Fibroblast of peridontal ligament (primary cell): ENCODE measurements around the gene UPF3B.
"Not testable (repeated sequence)": the region's sequence is repeated elsewhere in the genome, so short reads cannot be mapped to it uniquely, and the experiment has no call there.

Source experiments
- DNase-seq: peaks from one replicate; pipeline ENCODE4 v3.0.0-alpha.2; 2010; ENCODE audit errors: extremely low read depth

The UPF3B gene

GRCh38 chrX:119852382-119853353 is at the start of gene UPF3B:
Gene UPF3B, minus strand, starts transcription at chrX:119852963. Its CDS starts 35 bp downstream, at chrX:119852928.
- DNase-seq = peak; percentile 96

DNA sequence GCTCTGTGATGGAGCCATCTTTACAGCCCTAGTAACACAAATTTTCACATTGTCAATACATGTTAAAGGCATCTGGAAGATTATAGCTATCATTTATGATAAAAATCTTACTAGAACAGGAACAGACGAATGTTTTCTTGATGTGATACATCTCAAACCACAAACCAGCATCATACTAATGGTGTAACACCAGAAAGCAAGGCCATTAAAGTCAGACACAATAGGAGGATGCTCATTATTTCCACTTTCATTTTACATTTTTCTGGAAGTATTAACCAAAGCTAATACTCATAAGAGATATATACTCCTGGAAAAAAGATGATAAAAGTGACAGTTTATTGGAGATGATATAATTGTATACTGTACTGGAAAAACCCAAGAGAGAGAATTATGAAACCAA is 48.2 kb upstream of the UPF3B start:
- DNase-seq = no peak

- DNase-seq = no peak
Observed at GRCh38 chrX:119899125-119899524, 46.4 kb upstream of the UPF3B start.

DNA sequence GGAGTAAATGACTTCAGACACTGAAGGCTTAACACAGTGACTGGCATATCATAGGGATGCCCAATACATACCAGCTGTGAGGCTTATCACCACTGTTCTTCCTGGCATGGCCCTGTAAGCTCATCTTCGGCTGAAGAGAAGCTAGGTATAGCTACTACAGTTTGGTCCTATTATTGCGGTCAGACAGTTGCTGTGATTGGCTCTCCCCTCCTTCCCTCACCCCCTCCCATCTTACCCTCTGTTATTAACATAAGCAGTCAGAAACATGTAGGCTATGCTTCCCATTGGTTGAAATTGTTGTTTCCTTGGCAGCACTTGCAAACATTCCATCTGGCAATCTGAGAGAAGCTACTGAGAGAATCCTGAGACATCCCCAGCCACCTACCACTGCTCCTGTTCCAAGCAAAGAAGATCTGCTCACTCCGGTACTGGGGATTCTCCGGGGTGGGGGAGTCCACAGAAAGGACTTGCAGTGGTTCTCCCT is 43.1 kb upstream of the UPF3B start, which contains the start of gene AKAP14:
TSS of gene AKAP14 (plus strand) at position 51 of the 484 bp plus-strand sequence. CDS start 7,331 bp downstream, outside the sequence.
- DNase-seq = no peak

DNA sequence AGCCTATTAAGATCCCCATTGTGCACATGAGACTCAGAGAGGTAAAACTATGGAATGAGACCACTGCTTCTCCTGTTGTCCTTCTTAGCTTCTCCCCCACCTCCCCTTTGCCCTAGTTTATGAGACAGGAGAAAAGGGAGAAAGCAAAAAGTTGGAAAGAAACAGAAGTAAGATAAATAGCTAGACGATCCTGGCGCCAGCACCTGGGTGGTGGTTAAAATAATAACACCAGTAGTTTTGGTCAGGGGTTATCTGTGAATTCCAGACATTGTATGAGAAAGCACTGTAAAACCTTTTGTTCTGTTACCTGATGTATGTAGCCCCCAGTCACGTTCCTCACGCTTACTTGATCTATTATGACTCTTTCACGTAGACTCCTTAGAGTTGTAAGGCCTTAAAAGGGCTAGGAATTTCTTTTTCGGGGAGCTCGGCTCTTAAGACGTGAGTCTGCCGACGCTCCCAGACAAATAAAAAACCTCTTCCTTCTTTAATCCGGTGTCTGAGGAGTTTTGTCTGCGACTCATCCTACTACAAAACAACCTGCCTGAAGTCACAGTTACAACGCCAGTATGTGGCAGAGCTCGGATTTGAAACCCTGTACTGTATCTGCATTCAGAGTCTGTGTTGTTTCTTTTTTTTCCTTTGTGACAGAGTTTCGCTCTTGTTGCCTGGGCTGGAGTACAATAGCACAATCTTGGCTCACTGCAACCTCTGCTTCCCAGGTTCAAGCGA is 39.4 kb upstream of the UPF3B start:
- DNase-seq = not testable (repeated sequence)

DNA sequence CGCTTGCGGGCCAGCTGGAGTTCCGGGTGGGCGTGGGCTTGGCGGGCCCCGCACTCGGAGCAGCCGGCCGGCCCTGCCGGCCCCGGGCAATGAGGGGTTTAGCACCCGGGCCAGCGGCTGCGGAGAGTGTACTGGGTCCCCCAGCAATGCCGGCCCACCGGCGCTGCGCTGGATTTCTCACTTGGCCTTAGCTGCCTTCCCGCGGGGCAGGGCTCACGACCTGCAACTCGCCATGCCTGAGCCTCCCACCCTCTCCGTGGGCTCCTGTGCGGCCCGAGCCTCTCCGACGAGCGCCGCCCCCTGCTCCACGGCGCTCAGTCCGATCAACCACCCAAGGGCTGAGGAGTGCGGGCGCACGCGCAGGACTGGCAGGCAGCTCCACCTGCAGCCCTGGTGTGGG is 37.9 kb upstream of the UPF3B start:
- not testable (repeated sequence) for DNase-seq

DNA sequence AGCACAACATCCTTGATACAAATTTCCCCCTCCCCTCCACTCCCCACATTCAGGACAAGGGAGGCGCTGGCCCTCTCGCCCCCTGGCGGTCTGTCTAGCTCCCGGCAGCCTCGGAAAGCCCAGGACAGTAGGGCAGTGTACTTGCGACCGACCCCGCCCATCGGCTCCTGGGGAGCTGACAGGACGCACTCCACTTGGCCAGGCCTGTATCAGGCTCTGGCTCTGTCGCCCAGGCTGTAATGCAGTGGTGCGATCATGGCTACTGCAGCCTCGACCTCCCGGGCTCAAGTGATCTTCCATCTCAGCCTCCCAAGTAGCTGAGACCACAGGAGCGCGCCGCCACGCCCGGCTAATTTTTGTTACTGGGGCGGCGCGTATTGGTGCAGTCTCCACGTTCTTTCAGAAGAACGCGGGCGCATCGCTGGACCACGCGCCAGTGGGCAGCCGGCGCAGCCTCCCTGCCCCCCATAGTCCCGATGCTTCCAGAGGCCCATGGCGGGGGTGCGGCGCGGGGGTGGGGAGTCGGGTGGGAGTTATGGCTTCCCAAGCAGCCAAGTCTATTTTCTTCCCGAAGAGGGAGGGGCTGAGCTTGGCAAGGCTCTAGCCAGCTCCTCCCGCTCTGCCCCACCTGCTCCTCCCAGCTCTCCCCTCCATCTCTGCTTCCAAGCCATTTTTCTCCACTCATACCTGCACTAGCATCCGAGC is 35.1 kb upstream of the UPF3B start:
- DNase-seq = peak; percentile 29

GRCh38 chrX:119885554-119886428 is 33.0 kb upstream of the UPF3B start:
- peak; percentile 24 for DNase-seq

GRCh38 chrX:119880552-119881437 is 28.0 kb upstream of the UPF3B start:
- DNase-seq = peak; percentile 61

DNA sequence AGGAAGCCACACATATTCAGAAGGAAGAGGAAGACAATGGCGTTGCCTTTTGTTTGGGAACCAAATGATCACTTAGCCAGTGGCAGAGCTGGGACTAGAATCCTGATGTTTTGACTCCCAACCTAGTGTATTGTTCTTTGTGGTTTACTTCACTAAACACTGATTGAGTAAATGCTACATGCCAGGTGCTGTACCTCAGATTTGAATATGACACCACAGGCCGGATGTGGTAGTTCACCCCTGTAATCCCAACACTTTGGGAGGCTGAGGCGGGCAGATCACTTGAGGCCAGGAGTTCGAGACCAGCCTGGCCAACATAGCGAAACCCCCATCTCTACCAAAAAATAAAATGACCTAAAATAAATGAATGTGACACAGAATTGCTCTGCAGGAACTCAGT is 27.3 kb upstream of the UPF3B start:
- no peak for DNase-seq

DNA sequence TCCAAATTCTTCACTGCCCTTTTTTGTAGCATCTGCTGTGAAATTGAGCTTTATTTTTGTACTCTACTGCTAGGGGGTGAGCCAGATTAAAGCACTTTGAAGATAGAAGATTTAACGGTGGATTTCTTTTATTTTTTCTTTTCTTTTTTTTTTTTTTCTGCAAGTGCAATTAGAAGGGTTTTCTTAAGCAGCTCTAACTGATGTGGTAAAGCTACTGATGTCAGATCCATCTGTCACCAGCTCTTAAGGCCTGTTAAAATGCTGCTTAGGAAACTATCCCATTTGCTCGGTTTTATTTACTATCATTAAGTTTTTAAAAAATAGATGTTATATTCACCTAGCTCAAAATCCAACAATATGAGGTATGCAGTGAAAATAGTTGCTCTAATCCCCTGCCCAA is 26.0 kb upstream of the UPF3B start:
- DNase-seq = no peak

DNA sequence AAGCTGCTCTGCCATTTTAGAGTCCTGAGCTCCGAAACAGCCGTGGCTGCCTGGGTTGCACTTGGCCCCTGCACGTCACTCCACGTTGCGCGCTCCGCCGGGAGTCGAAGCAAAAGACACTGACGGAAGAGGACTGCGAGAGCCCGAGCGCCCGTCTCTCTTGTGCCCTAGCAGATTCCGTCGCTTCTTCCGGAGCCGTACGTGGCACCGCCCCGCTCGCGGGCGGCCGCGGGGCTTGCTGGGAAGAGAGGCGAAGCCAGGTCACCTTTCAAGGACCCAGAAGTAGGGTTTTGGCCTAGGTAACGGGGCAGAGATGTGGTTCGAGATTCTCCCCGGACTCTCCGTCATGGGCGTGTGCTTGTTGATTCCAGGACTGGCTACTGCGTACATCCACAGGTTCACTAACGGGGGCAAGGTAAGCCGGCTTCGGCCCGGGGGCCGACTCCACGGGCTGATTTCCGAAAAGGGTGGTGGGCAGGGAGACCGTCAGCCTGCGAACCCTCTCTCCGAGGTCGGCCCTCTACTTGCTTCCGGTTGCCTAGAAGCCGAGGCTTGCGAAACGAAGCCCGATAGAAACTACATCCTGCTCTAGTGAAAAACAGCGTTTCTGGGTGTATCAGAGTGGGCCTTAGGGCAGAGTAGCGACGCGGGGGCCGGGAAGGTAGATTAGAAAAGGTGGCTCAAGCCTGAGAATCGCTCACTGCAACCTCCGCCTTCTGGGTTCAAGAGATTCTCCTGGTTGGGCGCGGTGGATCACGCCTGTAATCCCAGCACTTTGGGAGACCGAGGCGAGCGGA is 19.0 kb upstream of the UPF3B start, which contains the start of the genes NDUFA1 and RNF113A:
TSS of gene NDUFA1 (plus strand) at position 234 of the 797 bp plus-strand sequence. CDS start at position 314, 80 bp downstream.
TSS of gene RNF113A (minus strand) at position 135 of the 797 bp plus-strand sequence. CDS start at position 15, 120 bp downstream.
- peak; percentile 73 for DNase-seq

GRCh38 chrX:119871245-119871598 is 18.5 kb upstream of the UPF3B start:
- DNase-seq = no peak

DNA sequence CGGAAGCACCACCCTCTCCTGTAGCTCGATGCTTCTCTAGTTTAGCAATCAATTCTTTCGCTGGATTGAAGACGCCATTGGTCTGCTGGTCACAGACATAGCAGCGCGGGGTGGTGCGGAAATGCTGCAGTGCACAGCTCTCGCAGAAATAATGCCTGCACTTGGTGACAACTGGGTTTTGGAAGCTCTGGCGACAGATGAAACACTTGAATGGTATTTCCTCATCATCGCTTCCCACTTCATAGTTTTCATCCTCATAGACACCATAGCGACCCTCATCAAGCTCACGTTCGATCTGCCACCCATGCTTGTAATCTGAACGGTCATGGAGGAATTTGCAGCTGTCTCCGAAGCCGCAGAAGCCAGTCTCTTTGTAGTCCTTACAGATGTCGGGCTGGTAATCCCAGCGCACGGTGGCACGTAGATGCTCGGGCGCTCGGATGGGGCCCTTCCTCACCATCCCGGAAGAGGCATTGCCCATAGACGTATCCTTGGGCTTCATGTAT is 17.9 kb upstream of the UPF3B start:
- DNase-seq = peak; percentile 31

- DNase-seq = no peak
Observed at GRCh38 chrX:119853444-119853843, 681 bp upstream of the UPF3B start.

GRCh38 chrX:119833905-119834304 is 18.9 kb downstream of the UPF3B start:
- DNase-seq = no peak

GRCh38 chrX:119828446-119828845 is 24.3 kb downstream of the UPF3B start:
- DNase-seq = no peak

- peak; percentile 30 for DNase-seq
Observed at GRCh38 chrX:119826399-119826959, 26.3 kb downstream of the UPF3B start.
